ENCODE measurements around the gene UGT1A10. TPM values are rescaled to one million over a fixed set of nuclear protein-coding genes. Genes with fewer than 3 reads are reported as not detected.

The UGT1A10 gene
- total RNA-seq, 1 experiment from 2014 or later, result not detected

DNA sequence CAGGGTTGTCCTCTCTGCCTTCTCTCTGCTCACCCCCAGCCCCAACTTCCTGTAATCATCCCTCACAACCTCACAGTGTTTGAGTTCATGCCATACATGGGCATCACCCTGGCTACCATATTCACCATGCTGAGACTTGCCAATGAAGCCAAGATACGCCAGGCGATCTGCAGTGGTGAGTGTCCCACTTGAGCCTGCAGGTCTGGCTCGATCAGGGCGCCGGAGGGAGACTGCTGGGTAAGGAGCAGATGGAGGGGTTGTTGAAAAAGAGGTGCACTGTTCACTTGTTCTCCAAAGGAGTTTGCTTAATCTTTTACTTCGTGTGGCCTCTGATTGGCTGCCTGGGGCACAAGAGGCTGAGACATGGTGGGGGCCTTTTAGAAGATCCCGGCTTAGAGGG, 156.5 kb downstream of the UGT1A10 start:
- intact Hi-C loops (cut with micrococcal nuclease), result no loop called here
- Histone ChIP-seq H3K36me3 (ENCODE audit: control insufficient read depth in 1 of 2, insufficient read depth in 2 of 2, low read length in 2 of 2) (no peaks in the 10 kb centered on the region), H3K4me1 (ENCODE audit: control insufficient read depth in 1 of 2, insufficient read depth in 2 of 2, low read length in 2 of 2) (no peaks in the 10 kb centered on the region), H3K9me3 (ENCODE audit: control insufficient read depth in 1 of 2, insufficient read depth in 1 of 2, low read depth in 1 of 2, low read length in 2 of 2) (no peaks in the 10 kb centered on the region), H3K27me3 (ENCODE audit: insufficient read depth, low read length) (no peaks in the 10 kb centered on the region), H3K79me2 (ENCODE audit: insufficient read depth, low read length) (no peaks in the 10 kb centered on the region), H3K4me3 (replicated peaks in 1 of 2; ENCODE audit: low read depth in 1 of 2, low read length in 2 of 2) (no peak overlapping the region), H3K4me2 (ENCODE audit: low read length) (no peak overlapping the region), H3K9me2 (ENCODE audit: insufficient read depth) (no peaks in the 10 kb centered on the region), H2AFZ (ENCODE audit: low read depth, low read length, poor library complexity, severe bottlenecking) (no peak overlapping the region), H4K20me1 (ENCODE audit: insufficient read depth) (no peaks in the 10 kb centered on the region), H3K27ac (ENCODE audit: low read depth, low read length) (no peak overlapping the region), H3K9ac (ENCODE audit: low read length) (no peak overlapping the region)
- ChIA-PET RAD21 (ENCODE audit: low non-redundant PET in 1 of 2, low total read pairs in 2 of 2, uncharacterized antibody in 2 of 2, unreplicated experiment in 2 of 2) (no interaction called here), CTCF (no interaction called here), POLR2A (no interaction called here)
- ATAC-seq (no peak), DNase-seq (ENCODE audit: low read depth, low spot score) (no peak)
- no TSS peak for BruUV-seq (replicated peaks)
- TF ChIP-seq ZFX (IDR thresholded peaks at IDR 0.05), result no peak
- no peak for TF ChIP-seq POLR2A (IDR thresholded peaks at IDR 0.05; ENCODE audit: borderline replicate concordance, extremely low read depth, insufficient read depth, insufficient read length)
- no peak for TF ChIP-seq YY1 (IDR thresholded peaks at IDR 0.05; ENCODE audit: extremely low read depth, insufficient replicate concordance, low read depth, low read length)
- TF ChIP-seq CBX3 (IDR thresholded peaks at IDR 0.05; ENCODE audit: low read depth), result no peak
- TF ChIP-seq ELF1 (IDR thresholded peaks at IDR 0.05; ENCODE audit: borderline replicate concordance, low read depth), result no peak
- TF ChIP-seq, protein P1, sequence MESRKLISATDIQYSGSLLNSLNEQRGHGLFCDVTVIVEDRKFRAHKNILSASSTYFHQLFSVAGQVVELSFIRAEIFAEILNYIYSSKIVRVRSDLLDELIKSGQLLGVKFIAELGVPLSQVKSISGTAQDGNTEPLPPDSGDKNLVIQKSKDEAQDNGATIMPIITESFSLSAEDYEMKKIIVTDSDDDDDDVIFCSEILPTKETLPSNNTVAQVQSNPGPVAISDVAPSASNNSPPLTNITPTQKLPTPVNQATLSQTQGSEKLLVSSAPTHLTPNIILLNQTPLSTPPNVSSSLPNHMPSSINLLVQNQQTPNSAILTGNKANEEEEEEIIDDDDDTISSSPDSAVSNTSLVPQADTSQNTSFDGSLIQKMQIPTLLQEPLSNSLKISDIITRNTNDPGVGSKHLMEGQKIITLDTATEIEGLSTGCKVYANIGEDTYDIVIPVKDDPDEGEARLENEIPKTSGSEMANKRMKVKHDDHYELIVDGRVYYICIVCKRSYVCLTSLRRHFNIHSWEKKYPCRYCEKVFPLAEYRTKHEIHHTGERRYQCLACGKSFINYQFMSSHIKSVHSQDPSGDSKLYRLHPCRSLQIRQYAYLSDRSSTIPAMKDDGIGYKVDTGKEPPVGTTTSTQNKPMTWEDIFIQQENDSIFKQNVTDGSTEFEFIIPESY (IDR thresholded peaks at IDR 0.05; ENCODE audit: extremely low read depth, insufficient replicate concordance, low read length), result no peak
- TF ChIP-seq, protein P2, sequence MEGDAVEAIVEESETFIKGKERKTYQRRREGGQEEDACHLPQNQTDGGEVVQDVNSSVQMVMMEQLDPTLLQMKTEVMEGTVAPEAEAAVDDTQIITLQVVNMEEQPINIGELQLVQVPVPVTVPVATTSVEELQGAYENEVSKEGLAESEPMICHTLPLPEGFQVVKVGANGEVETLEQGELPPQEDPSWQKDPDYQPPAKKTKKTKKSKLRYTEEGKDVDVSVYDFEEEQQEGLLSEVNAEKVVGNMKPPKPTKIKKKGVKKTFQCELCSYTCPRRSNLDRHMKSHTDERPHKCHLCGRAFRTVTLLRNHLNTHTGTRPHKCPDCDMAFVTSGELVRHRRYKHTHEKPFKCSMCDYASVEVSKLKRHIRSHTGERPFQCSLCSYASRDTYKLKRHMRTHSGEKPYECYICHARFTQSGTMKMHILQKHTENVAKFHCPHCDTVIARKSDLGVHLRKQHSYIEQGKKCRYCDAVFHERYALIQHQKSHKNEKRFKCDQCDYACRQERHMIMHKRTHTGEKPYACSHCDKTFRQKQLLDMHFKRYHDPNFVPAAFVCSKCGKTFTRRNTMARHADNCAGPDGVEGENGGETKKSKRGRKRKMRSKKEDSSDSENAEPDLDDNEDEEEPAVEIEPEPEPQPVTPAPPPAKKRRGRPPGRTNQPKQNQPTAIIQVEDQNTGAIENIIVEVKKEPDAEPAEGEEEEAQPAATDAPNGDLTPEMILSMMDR (IDR thresholded peaks at IDR 0.05 in 2 of 3, conservative IDR thresholded peaks at IDR 0.05 in 1 of 3; ENCODE audit: borderline replicate concordance in 1 of 3, insufficient read depth in 1 of 3, low read depth in 2 of 3, low read length in 2 of 3), result no peak
- TF ChIP-seq POLR2AphosphoS5 (IDR thresholded peaks at IDR 0.05; ENCODE audit: low read depth, low read length), result no peak
- TF ChIP-seq SP1 (IDR thresholded peaks at IDR 0.05; ENCODE audit: low read depth), result no peak
- no peak for TF ChIP-seq EGR1 (IDR thresholded peaks at IDR 0.05; ENCODE audit: low read depth)
- TF ChIP-seq EZH2phosphoT487 (IDR thresholded peaks at IDR 0.05; ENCODE audit: borderline replicate concordance), result no peak
- TF ChIP-seq EZH2 (IDR thresholded peaks at IDR 0.05), result no peak
- TF ChIP-seq RAD21 (IDR thresholded peaks at IDR 0.05; ENCODE audit: low read depth), result no peak
- TF ChIP-seq, protein P3, sequence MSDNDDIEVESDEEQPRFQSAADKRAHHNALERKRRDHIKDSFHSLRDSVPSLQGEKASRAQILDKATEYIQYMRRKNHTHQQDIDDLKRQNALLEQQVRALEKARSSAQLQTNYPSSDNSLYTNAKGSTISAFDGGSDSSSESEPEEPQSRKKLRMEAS (IDR thresholded peaks at IDR 0.05), result no peak

Data from HCT116 (cell line).